Loucy (cell line): ENCODE measurements around the gene SLC17A9.

Experiments used
- H2AFZ ChIP-seq: fragments of 200-600 bp; sonication (generic); 2 replicates; pipeline ENCODE4 v1.6.0; 2016; ENCODE audit warnings: antibody characterized with exemption, mild to moderate bottlenecking, low read length, moderate library complexity
- H3F3A ChIP-seq: fragments of 200-600 bp; 2 replicates; pipeline ENCODE4 v1.6.0; 2016; ENCODE audit warnings: antibody characterized with exemption, low read depth, mild to moderate bottlenecking
- H3K27me3 ChIP-seq: fragments of 200-600 bp; sonication (generic); 2 replicates; pipeline ENCODE4 v1.6.1; 2014; ENCODE audit warnings: low read length, mild to moderate bottlenecking; ENCODE audit not compliant: insufficient read depth, poor library complexity, severe bottlenecking
- H3K36me3 ChIP-seq: fragments of 200-600 bp; sonication (generic); 2 replicates; pipeline ENCODE4 v1.6.1; 2016; ENCODE audit warnings: low read length; ENCODE audit not compliant: insufficient read depth
- H3K4me1 ChIP-seq: fragments of 200-600 bp; sonication (generic); 2 replicates; pipeline ENCODE4 v1.5.1; 2014; ENCODE audit warnings: low read length, mild to moderate bottlenecking; ENCODE audit not compliant: insufficient read depth, poor library complexity, severe bottlenecking
- H3K4me2 ChIP-seq: fragments of 200-600 bp; sonication (generic); 2 replicates; pipeline ENCODE4 v1.6.0; 2014; ENCODE audit warnings: antibody characterized with exemption, low read length, low read depth, mild to moderate bottlenecking; ENCODE audit not compliant: poor library complexity, severe bottlenecking
- H3K4me3 ChIP-seq: fragments of 200-600 bp; sonication (generic); 2 replicates; pipeline ENCODE4 v1.5.1; 2014; ENCODE audit warnings: low read length, mild to moderate bottlenecking, mixed read lengths; ENCODE audit not compliant: poor library complexity, severe bottlenecking
- H3K79me2 ChIP-seq: fragments of 200-600 bp; sonication (generic); 2 replicates; pipeline ENCODE4 v1.6.1; 2014; ENCODE audit warnings: low read length; ENCODE audit not compliant: insufficient read depth
- H3K9ac ChIP-seq: fragments of 200-600 bp; sonication (generic); 2 replicates; pipeline ENCODE4 v1.6.0; 2014; ENCODE audit warnings: mild to moderate bottlenecking, low read depth, low read length, moderate library complexity; ENCODE audit not compliant: poor library complexity, severe bottlenecking
- H3K9me2 ChIP-seq: fragments of 200-600 bp; sonication (generic); replicated peaks from 2 replicates; pipeline ENCODE4 v1.6.1; 2016; ENCODE audit warnings: low read depth, low read length, mixed read lengths
- H3K9me3 ChIP-seq: fragments of 200-600 bp; sonication (generic); 2 replicates; pipeline ENCODE4 v1.6.1; 2014; ENCODE audit warnings: mild to moderate bottlenecking, antibody characterized with exemption, low read length, low read depth; ENCODE audit not compliant: insufficient read depth
- H4K20me1 ChIP-seq: fragments of 200-600 bp; sonication (generic); 2 replicates; pipeline ENCODE4 v1.6.0; 2014; ENCODE audit warnings: antibody characterized with exemption, low read length, mild to moderate bottlenecking; ENCODE audit not compliant: insufficient read depth, poor library complexity, severe bottlenecking
- EZH2phosphoT487 ChIP-seq: fragments of 200-600 bp; IDR thresholded peaks from 2 replicates; pipeline ENCODE4 v1.6.1; 2018; ENCODE audit warnings: antibody characterized with exemption, mild to moderate bottlenecking, moderate library complexity, borderline replicate concordance
- TF ChIP-seq, protein P1 (sequence below): fragments of 200-600 bp; sonication (generic); conservative IDR thresholded peaks from 2 replicates; pipeline ENCODE4 v1.5.1; 2014; ENCODE audit warnings: mild to moderate bottlenecking, antibody characterized with exemption, low read length

Gene SLC17A9

GRCh38 chr20:62986257-62986800 lies 33.8 kb downstream of the SLC17A9 start:
- H3F3A ChIP-seq = no peaks in the 10 kb centered on the region
- no peaks in the 10 kb centered on the region for H3K36me3 ChIP-seq
- TF ChIP-seq, protein P1, sequence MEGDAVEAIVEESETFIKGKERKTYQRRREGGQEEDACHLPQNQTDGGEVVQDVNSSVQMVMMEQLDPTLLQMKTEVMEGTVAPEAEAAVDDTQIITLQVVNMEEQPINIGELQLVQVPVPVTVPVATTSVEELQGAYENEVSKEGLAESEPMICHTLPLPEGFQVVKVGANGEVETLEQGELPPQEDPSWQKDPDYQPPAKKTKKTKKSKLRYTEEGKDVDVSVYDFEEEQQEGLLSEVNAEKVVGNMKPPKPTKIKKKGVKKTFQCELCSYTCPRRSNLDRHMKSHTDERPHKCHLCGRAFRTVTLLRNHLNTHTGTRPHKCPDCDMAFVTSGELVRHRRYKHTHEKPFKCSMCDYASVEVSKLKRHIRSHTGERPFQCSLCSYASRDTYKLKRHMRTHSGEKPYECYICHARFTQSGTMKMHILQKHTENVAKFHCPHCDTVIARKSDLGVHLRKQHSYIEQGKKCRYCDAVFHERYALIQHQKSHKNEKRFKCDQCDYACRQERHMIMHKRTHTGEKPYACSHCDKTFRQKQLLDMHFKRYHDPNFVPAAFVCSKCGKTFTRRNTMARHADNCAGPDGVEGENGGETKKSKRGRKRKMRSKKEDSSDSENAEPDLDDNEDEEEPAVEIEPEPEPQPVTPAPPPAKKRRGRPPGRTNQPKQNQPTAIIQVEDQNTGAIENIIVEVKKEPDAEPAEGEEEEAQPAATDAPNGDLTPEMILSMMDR = no peak
- no peak for TF ChIP-seq EZH2phosphoT487
- no peaks in the 10 kb centered on the region for H3K9me3 ChIP-seq
- no peaks in the 10 kb centered on the region for H3K27me3 ChIP-seq
- H3K4me2 ChIP-seq = no peak overlapping the region
- no peaks in the 10 kb centered on the region for H4K20me1 ChIP-seq
- H2AFZ ChIP-seq = no peak overlapping the region
- no peaks in the 10 kb centered on the region for H3K9me2 ChIP-seq
- H3K9ac ChIP-seq = no peak overlapping the region
- H3K4me3 ChIP-seq = no peak overlapping the region
- no peaks in the 10 kb centered on the region for H3K79me2 ChIP-seq
- peaks cover 18% of the 10 kb centered on the region for H3K4me1 ChIP-seq

DNA sequence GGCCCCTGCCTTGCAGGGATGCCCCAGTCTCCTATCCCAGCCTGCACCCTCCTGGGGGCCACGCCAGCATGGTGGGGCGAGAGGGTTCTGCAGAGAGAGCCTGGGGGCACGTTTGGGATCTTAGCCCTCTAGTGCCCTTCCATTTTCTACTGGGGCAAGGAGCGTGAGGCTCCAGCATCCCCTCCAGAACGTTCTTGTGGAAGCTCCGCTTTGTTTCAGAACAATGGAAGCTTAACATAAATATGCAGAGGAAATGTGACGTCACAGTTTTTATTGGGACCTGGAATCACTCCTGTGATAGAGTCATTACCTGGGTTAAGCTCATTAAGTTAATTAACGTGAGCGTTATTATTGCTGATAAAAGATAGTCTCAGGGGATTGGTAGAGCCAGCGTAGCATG lies 34.6 kb downstream of the SLC17A9 start:
- H3K79me2 ChIP-seq = no peaks in the 10 kb centered on the region
- TF ChIP-seq, protein P1 = no peak
- no peak for TF ChIP-seq EZH2phosphoT487
- no peak overlapping the region for H3K9ac ChIP-seq
- no peak overlapping the region for H2AFZ ChIP-seq
- no peaks in the 10 kb centered on the region for H3F3A ChIP-seq
- no peaks in the 10 kb centered on the region for H3K9me2 ChIP-seq
- H3K4me2 ChIP-seq = no peak overlapping the region
- no peaks in the 10 kb centered on the region for H4K20me1 ChIP-seq
- no peaks in the 10 kb centered on the region for H3K36me3 ChIP-seq
- H3K4me3 ChIP-seq = no peak overlapping the region
- H3K9me3 ChIP-seq = no peaks in the 10 kb centered on the region
- peaks cover 10% of the 10 kb centered on the region for H3K4me1 ChIP-seq
- no peaks in the 10 kb centered on the region for H3K27me3 ChIP-seq

DNA sequence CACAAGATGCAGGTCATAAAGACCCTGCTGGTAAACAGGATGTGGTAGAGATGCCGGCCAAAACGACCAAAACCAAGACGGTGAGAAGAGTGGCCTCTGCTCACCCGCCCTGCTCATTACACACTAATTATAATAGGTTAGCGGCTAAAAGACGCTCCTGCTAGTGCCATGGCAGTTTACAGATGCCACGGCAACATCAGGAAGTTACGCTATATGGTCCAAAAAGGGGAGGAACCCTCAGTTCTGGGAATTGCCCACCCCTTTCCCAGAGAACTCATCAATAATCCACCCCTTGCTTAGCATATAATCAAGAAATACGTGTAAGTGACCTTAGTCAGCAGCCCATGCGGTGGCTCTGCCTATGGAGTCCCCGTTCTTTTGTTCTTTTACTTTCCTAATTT lies 36.7 kb downstream of the SLC17A9 start:
- no peaks in the 10 kb centered on the region for H3K4me1 ChIP-seq
- no peak overlapping the region for H3K9ac ChIP-seq
- no peaks in the 10 kb centered on the region for H3K9me2 ChIP-seq
- no peaks in the 10 kb centered on the region for H3K27me3 ChIP-seq
- no peaks in the 10 kb centered on the region for H3F3A ChIP-seq
- no peak for TF ChIP-seq EZH2phosphoT487
- no peak overlapping the region for H2AFZ ChIP-seq
- no peaks in the 10 kb centered on the region for H3K9me3 ChIP-seq
- H3K79me2 ChIP-seq = no peaks in the 10 kb centered on the region
- no peak overlapping the region for H3K4me2 ChIP-seq
- H4K20me1 ChIP-seq = no peaks in the 10 kb centered on the region
- H3K4me3 ChIP-seq = no peak overlapping the region
- no peaks in the 10 kb centered on the region for H3K36me3 ChIP-seq

GRCh38 chr20:62990306-62990825 lies 37.9 kb downstream of the SLC17A9 start:
- Histone ChIP-seq H2AFZ (no peak overlapping the region), H3K9ac (no peak overlapping the region), H3K79me2 (no peaks in the 10 kb centered on the region), H3K4me1 (no peaks in the 10 kb centered on the region), H4K20me1 (no peaks in the 10 kb centered on the region), H3F3A (no peaks in the 10 kb centered on the region), H3K27me3 (no peaks in the 10 kb centered on the region), H3K4me3 (no peak overlapping the region), H3K9me2 (no peaks in the 10 kb centered on the region), H3K36me3 (no peaks in the 10 kb centered on the region), H3K4me2 (no peak overlapping the region), H3K9me3 (no peaks in the 10 kb centered on the region)
- no peak for TF ChIP-seq EZH2phosphoT487
- TF ChIP-seq, protein P1 = no peak
